GM21619 (cell line): ENCODE measurements around the gene PCLAF.
"Not testable (repeated sequence)": the region's sequence is repeated elsewhere in the genome, so short reads cannot be mapped to it uniquely, and the experiment has no call there.

Source experiments
- ATAC-seq: cut with Tn5 transposase; IDR thresholded peaks from one replicate; pipeline ENCODE4 v1.9.1; 2021; ENCODE audit not compliant: unreplicated experiment

Gene PCLAF, protein sequence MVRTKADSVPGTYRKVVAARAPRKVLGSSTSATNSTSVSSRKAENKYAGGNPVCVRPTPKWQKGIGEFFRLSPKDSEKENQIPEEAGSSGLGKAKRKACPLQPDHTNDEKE

DNA sequence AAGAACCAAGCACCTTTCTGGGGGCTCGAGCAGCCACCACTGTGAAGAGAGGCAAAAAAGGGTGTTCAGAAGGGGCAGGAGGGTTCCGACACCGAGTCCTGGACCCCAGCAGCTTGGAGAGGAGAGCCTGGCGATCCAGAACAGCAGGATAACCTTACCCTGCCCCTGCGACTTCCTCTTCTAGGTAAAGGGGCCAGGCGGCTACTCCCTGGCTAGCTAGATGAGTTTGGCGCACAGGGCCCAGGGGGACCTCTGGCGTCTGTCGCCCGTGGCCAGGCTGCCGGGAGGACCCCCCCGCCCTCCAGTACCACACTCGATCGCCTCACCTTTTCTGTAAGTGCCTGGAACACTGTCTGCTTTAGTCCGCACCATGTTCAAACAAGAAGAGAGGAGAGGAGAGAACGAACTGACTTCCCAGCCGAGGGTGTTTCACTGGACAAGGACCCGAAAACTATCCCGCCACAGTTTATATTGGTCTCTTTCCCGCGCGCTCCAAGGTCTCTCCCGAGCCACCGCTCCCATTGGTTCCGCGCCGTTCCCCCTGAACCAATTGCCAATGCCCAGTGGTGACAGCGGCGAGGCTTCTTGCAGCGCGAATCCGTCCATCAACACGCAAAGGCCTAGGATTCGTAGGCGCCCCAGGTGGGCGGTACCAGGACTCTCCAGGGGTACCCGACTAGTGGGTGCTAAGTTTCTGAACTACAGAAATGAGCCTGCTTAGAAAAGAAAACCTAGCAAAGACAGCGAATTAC lies at the start of gene PCLAF:
PCLAF (minus strand) TSS at position 442 of the 752 bp plus-strand sequence; CDS start at position 372, 70 bp downstream.
- peak; percentile 98 for ATAC-seq

DNA sequence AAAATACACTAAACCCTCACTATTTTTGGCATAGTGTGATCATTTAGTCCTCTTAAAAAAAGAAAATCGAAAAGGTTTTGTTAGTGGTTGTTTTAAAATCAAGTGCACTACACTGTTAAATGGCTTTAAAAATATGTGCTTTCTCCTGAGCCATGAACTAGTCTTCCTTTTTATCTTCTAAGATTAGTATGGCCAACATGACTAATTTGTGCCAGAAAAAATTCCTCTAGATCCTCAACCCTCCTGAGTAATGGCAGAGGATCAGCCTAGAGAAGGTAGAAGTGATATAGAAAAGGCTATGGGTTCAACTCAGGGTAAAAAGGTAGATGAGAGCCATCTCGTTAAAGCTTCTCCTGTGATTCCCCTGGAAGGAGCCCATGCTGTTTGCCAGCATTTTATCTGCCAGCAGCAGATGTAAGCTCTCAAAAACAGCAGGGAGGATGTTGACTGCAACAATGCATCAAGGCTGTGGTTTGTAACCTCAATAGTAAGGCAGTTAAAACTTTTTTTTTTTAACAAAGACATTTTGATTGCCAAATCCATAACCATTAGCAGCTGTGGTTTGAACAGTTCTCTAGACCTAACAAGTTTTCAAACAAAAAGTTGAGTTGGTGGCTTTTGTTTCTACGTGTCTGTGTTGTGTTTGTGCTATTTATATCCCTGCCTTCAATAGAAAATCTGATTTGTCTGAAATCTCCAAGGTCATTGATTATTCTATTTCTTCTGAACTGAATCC lies 48.9 kb upstream of the PCLAF start:
- no peak for ATAC-seq

DNA sequence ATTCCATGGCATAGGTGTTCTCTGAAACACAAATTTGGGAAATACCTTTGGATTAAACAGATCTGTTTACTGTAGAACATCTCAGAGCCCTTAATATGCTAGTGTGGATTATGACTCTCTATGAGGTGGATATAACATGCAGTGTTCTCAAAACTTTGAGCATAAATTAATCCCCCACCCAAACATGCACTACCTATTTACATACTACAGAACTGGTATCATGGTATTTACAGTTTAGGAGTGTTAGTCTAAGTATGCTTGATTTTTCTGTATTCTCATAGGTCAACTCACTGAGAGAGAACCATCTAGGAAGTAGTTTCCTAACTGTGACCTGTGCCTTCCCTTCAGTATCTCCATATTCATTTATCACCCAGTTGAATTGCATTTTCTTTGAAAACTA lies 48.2 kb upstream of the PCLAF start:
- ATAC-seq: no peak

DNA sequence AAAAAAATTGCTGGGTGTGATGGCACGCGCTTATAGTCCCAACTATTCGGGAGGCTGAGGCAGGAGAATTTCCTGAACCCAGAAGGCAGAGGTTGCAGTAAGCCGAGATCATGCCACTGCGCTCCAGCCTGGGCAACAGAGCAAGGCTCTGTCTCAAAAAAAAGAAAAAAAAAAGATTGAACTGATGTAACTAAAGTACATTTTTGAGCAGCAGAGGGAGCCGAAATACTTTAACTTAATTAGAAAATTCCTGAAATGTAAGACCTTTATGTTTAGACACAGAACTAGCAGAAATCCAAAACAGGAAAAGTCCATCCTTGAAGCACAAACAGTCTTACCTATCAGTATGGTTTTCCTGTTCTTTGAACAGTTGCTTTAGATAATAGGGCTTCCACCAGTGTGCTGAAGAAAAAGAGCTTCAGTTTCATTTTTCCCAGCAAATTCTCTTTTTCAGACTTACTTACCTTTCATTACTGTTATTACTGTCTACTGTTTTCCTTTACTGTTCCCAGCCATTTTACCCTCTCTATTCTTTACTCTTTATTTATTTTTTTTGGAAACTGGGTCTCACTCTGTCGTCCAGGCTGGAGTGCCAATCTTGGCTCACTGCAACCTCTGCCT lies 45.7 kb upstream of the PCLAF start:
- ATAC-seq: no peak

DNA sequence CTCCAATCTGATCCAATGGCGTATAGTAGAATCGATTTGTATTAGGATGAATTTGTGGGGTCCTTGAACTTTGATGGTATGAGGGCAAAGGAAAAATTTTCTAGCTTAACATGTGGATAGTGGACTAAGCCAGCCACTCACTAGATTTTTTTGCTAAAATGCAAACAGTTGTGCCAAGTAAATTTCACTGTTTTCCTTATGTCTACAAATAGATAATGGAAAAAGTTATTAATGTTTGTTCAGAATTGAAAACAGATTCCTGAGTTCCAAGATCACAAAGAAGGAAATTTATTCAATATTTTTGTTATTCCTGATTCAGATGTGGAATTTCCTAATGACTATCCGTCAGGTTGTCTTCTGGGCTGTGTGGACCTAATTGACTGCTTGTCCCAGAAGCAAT lies 44.0 kb upstream of the PCLAF start:
- no peak for ATAC-seq

DNA sequence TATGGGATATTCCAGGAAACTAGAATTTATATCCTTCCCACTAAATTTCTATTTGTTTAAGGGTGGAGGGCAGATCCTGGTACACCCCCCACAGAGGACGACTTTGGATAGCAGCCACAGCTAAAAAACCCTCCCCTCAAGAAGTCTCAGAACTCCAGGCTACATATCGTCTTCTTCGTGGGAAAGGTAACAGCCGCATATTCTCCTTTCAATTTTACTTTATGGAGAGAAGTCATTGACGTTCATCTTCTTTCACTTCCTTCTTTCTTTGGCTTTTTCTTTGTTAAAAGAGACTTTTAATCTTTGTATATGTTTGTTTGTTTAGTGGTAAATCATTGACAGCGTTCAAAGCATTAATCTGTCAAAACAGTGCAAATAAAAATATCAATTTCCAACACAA lies 42.7 kb upstream of the PCLAF start:
- ATAC-seq: peak; percentile 44

DNA sequence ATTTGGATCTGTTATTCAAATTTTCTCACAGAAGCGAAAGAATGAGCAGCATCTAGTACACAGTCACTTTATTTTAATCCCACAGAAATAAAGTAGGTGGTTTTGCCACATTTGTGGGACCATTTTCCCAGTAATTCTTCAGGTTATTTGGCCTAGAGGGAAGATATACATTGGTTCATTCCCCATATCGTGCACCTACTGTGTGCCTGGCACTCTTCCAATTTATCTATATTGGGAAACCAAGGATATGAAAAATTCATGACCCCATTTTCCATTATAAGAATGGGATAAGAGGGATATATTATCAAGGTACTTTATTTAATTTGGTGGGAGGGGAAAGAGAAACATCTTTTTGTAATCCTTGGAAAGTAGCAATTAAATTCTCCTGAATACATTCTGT lies 41.5 kb upstream of the PCLAF start:
- no peak for ATAC-seq

DNA sequence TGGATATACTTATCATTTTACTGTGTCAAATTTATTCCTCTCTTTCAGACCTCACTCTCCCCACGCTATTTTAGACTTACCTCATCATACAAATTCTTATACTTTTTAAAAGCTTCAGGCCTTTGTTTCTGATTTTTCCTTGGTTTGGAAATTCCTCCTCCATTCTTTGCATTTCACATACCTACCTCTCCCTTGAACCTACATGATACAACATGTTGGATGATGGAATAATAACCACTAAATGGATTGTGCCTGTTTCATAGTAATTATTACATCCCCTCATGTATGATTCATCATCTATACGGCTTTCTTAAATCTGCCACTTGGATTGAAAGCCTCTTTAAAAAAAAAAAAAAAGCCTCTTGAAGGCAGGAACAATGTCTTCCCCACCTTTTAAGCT lies 31.0 kb upstream of the PCLAF start:
- no peak for ATAC-seq

DNA sequence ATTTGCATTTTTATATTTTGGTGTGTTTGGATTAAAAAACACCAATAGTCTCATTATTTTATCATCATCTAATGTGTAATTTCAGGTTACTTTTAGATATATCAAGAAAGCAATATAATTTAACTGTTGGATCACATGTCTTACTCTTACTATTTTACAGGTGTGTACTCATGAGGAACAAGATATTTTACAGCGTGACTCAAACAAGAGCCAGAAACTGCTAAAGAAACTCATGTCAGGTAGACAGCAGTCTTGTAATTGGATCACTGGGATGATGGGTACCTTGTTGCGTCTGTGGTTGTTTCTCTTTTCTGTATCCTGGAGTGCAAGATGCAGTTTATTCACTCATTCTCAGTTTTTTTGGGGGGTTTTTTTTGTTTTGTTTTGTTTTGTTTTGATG lies 19.3 kb upstream of the PCLAF start:
- no peak for ATAC-seq

DNA sequence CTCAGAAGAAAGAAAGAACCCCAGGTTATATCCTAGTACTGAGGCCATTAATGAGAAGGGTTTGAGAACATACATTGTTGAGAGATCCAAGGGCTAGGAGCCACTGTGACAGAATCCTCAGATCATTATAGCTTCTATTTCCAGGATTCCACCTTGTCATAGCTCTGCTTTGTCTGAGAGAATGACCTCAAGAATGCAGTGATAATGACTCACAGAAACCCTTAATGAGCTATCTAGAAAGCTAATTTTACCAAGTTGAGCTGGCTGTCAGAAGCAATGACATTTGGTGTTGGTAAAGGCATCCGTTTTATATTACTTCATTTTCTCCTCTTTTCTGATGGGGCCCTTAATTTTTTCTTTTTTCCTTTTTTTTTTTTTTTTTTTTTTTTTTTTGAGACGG lies 17.3 kb upstream of the PCLAF start:
- ATAC-seq: no peak

DNA sequence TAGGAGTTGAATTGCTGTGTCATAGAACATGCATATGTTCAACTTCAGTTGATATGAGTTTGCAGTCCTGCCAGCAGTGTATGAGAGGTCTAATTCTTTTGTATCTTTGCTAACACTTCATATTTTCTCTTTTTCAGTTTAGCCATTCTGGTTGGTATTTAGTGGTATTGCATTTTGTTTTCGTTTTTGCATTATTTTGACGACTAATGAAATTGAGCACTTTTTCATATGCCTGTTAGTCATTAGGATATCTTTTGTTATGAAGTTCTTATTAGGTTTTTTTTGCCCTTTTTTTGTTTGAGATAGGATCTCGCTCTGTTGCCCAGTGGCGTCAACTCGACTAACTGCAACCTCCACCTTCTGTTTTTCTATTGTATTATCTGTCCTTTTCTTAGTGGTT lies 15.5 kb upstream of the PCLAF start:
- no peak for ATAC-seq

DNA sequence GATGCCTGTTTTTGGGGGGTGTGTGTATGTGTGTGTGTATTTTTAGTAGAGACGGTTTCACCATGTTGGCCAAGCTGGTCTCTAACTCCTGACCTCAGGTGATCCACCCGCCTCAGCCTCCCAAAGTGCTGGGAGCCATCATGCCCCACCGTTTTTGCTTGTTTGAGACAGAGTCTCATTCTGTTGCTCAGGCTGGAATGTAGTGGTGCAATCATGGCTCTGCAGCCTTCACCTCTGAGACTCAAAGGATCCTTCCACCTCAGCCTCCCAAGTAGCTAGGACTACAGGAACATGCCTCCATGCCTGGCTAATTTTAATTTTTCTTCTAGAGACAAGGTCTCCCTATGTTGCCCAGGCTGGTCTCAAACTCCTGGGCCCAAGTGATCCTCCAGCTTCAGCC lies 11.2 kb upstream of the PCLAF start:
- ATAC-seq: not testable (repeated sequence)

DNA sequence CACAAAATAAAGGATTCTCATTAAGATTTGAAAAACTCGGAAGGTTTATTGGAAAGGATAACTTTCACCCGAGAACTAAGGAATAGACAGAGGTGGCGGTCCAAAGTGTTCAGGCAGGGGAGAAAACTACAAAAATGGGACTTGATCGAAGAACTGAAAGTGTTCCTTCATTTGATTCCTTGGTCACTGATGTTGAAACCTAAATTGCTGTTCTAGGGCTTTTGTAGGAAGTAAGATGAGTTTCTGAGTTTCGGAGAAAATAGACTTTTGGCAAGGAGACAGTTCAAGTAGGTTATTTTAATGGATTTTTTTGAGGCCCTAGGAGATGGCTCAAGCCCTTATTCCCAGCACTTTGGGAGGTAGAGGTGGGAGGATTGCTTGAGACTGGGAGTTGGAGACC lies 7.8 kb upstream of the PCLAF start:
- no peak for ATAC-seq

DNA sequence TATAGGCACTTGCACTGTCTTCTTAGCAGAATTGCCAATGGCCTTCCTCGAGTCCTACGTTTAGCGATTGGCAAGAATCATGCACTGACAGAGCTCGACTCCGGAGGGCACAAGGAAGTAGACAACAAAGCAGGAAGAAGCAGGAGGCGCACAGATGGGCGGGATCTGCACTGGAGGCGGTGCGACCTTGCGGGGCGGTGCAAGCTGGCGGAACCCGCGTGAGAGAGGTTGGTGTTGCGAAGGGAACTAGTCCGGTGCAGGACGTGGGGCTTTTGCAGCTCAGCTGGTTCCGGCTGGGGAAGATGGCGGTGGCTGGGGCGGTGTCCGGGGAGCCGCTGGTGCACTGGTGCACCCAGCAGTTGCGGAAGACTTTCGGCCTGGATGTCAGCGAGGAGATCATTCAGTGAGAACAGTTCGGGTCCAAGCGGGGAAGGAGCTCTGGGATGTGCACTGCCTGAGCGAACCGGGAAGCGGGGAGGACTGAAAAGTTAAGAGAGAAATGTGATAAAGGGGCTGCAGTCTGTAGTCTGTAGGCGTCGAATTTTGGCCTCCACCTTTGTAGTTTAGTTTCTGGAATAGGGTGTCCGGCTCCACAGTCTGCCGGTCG lies 6.4 kb upstream of the PCLAF start, which contains the start of gene TRIP4:
TRIP4 (plus strand) TSS at position 275 of the 607 bp plus-strand sequence; CDS start at position 303, 28 bp downstream.
- peak; percentile 96 for ATAC-seq

DNA sequence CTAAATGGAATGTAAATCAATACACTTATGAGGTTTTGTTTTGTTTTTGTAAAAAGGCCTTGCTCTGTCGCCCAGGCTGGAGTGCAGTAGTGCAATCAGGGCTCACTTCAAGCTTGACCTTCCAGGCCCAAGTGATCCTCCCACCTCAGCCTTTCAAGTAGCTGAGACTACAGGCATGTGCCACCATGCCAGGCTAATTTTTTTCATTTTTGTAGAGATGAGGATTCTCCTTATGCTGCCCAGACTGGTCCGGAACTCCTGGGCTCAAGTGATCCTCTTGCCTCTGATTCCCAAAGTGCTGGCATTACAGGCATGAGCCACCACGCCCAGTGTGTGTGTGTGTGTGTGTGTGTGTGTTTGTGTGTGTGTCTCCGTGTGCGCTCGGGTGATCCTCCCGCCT lies 5.0 kb upstream of the PCLAF start:
- ATAC-seq: no peak

DNA sequence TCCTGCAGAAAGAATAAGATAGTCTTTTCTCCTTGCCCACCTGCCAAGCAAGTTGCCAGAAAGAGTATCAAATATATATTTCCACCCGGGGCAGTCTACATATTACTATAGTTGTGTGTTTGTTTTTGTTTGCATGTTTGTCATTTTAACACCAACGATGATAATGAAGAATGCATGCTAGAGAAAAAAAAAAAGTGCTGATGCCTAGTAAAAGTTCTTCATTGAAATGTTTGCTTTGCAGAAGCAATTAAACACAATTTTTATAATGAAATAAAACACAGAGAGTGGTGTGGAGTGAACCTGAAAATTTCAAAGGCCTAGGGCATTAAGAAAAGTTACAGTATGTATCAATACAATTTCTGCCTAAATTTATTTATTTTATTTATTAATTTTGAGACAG lies 2.5 kb upstream of the PCLAF start:
- ATAC-seq: no peak

DNA sequence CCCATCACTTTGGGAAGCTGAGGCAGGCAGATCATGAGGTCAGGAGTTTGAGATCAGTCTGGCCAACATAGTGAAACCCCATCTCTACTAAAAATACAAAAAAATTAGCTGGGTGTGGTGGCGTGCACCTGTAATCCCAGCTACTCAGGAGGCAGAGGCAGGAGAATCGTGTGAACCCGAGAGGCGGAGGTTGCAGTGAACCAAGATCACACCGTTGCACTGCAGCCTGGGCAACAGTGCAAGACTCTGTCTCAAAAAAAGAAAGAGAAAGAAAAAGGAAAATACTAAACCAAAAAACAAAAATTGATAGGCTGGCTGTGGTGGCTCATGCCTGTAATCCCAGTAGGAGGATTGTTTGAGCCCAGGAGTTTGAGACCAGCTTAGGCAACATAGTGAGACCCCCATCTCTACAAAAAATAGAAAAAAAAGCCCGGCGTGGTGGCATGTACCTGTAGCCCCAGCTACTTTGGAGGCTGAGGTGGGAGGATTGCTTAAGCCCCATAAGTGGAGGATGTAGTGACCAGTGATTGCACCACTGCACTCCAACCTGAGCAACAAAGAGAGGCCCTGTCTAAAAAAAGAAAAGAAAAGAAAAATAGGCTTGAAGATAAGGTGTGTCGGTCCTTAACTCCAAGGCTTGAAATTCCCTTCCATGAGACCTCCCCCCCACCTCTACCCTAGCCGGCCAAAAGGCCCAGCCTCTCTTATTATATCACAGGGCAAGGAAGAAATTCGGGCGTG lies 941 bp downstream of the PCLAF start:
- ATAC-seq: not testable (repeated sequence)

DNA sequence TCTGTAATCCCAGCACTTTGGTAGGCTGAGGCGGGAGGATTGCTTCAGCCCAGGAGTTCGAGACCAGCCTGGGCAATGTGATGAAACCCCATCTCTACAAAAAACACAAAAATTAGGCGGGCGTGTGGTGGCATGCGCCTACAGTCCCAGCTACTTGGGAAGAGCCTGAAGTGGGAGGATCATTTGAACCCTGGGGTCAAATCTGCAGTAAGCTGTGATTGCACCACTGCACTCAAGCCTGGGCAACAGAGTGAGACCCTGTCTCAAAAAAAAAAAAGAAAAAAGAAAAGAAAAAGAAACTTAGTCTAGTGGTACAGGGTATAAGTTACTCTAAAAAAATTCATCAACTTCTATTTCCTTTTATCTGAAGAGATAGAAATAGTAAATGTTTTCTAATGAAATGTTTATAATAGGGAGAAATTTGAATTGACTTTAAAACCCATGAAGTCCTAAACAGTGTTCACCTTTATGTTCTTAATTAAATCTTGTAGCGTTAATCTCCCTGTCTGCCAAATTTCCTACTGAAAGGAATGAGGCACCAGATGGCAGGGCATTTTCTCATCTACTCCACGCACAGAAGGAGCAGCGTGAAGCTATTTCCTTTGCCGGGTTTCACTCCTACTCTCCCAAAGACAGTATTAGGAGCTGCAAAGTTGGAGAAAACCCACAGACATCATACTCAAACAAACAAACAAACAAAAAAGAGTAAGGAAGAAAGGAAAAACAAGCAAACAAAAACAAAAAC lies 1.9 kb downstream of the PCLAF start:
- ATAC-seq: no peak

DNA sequence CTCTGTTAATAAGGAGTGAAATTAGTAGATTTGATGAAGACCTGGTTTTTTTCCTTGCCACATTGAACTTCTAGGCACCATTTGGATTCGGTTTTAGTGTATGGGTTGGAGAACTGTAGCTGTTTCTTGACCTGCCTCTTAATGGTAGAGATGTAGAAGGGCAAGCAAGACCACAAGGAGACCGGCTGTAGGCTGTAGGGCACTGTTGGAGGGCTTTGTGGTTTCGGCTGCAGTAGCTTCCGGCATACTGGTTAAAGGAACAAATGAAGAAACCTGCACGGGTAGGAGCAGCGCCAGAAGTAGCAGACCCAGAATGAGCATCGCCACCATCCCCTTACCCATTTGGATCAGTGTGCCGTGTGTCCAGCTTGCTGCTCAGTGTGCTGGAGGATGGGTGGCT lies 7.9 kb downstream of the PCLAF start:
- no peak for ATAC-seq

DNA sequence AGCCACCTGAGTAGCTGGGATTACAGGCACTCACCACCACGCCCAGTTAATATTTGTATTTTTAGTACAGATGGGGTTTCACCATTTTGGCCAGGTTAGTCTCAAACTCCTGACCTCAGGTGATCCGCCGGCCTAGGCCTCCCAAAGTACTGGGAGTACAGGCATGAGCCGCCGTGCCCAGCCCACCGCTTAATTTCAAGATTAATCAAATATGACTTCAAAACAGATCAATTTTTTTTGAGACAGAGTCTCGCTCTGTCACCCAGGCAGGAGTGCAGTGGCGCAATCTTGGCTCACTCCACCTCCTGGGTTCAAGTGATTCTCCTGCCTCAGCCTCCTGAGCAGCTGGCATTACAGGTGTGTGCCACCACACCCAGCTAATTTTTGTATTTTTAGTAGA lies 9.9 kb downstream of the PCLAF start:
- not testable (repeated sequence) for ATAC-seq
